Left lung (tissue), 10 donors: Measurements from ENCODE around the gene CKS2. TPM values are rescaled to one million over a fixed set of nuclear protein-coding genes. Genes with fewer than 3 reads are reported as not detected.
"Not testable (repeated sequence)": the region's sequence is repeated elsewhere in the genome, so short reads cannot be mapped to it uniquely, and the experiment has no call there.

Source experiments
- ATAC-seq: fragments of 200-7000 bp; cut with Tn5 transposase; one replicate; pipeline ENCODE4 v1.9.1; 2020; ENCODE audit warnings: moderate library complexity
- DNase-seq, 4 donors: peaks; one replicate each; pipeline ENCODE4 v3.0.0-alpha.2; 2013 to 2020
- H3K27ac ChIP-seq, 2 donors: fragments of 200-600 bp; sonication (generic) in 1 of 2; one replicate each; pipeline versions ENCODE4 v1.5.0 to v1.8.0; 2020 to 2021
- H3K27me3 ChIP-seq, 2 donors: fragments of 200-600 bp; sonication (generic) in 1 of 2; one replicate each; pipeline versions ENCODE4 v1.5.0 to v1.8.0; 2020 to 2021
- H3K36me3 ChIP-seq, 2 donors: fragments of 200-600 bp; sonication (generic) in 1 of 2; one replicate each; pipeline versions ENCODE4 v1.5.0 to v1.8.0; 2020 to 2021
- H3K4me1 ChIP-seq, 2 donors: fragments of 200-600 bp; one replicate each; pipeline ENCODE4 v1.8.0; 2021
- H3K4me3 ChIP-seq, 2 donors: fragments of 200-600 bp; sonication (generic) in 1 of 2; one replicate each; pipeline versions ENCODE4 v1.5.0 to v1.8.0; 2020 to 2021; ENCODE audit warnings: mild to moderate bottlenecking in 1 of 2
- H3K9me3 ChIP-seq, 2 donors: fragments of 200-600 bp; sonication (generic) in 1 of 2; one replicate each; pipeline versions ENCODE4 v1.5.0 to v1.8.0; 2020 to 2021
- intact Hi-C, 2 donors: fragments of 100-400 bp; cut with DNase I; formaldehyde crosslinking; loops; one replicate each; pipeline versions ENCODE4 v1.11.2 to v1.14.2; 2022
- polyA plus RNA-seq, 6 donors: library from polyadenylated mRNA; unstranded; fragments of 120-200 nt; gene quantifications; one replicate each; pipeline ENCODE4 v1.2.1, GENCODE V29; 2013; ENCODE audit not compliant: insufficient read length in 6 of 6
- total RNA-seq, 2 donors: library from RNA; stranded (reverse); fragmentation: NEBNext Ultra II Directional; extraction: Animal tissue kit (Norgen Biotek cat#: 25700); gene quantifications; one replicate each; pipeline ENCODE4 v1.2.1, GENCODE V29; 2021
- TF ChIP-seq, protein P1 (sequence below), 2 donors: fragments of 200-600 bp; sonication (generic) in 1 of 2; IDR thresholded peaks; one replicate each; pipeline versions ENCODE4 v1.5.0 to v1.8.0; 2021; ENCODE audit warnings: antibody characterized with exemption in 2 of 2
- donor health status: DM: no; HTN: yes; CAD: no.
- donor health status: DM: no; HTN: no; CAD: no.

The CKS2 gene
- total and polyA plus RNA-seq, 8 donors = 43.1 to 127 (median 74.6) TPM

DNA sequence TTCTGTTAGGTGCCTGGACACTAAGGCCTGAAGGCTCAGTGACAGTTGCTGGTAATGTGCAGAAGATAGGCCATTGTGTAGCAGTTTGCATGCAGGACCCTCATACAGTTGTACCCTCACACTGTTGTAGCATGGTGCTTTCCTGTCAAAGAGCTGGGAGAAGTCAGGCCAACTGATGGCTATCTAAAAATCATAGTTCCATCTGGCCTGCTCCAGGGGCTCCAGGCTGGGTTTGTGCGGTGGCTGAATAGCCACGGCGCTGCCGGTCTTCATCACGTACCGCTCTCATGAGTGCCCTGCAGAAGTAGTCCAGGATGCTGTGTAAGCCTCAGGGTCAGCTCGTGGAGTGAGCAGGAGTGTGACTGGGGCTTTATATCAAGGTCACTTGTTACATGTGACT, 19.5 kb downstream of the CKS2 start:
- Histone ChIP-seq H3K9me3 (no peaks in the 10 kb centered on the region), H3K4me1 (no peaks in the 10 kb centered on the region), H3K27me3 (no peaks in the 10 kb centered on the region), H3K4me3 (no peak overlapping the region), H3K36me3 (peaks cover 0 to 99% of the 10 kb centered on the region in 2 donors), H3K27ac (no peak overlapping the region)
- DNase-seq (no peak), ATAC-seq (no peak)
- intact Hi-C loops = no loop called here
- TF ChIP-seq, protein P1, sequence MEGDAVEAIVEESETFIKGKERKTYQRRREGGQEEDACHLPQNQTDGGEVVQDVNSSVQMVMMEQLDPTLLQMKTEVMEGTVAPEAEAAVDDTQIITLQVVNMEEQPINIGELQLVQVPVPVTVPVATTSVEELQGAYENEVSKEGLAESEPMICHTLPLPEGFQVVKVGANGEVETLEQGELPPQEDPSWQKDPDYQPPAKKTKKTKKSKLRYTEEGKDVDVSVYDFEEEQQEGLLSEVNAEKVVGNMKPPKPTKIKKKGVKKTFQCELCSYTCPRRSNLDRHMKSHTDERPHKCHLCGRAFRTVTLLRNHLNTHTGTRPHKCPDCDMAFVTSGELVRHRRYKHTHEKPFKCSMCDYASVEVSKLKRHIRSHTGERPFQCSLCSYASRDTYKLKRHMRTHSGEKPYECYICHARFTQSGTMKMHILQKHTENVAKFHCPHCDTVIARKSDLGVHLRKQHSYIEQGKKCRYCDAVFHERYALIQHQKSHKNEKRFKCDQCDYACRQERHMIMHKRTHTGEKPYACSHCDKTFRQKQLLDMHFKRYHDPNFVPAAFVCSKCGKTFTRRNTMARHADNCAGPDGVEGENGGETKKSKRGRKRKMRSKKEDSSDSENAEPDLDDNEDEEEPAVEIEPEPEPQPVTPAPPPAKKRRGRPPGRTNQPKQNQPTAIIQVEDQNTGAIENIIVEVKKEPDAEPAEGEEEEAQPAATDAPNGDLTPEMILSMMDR (IDR thresholded peaks at IDR 0.05) = no peak

DNA sequence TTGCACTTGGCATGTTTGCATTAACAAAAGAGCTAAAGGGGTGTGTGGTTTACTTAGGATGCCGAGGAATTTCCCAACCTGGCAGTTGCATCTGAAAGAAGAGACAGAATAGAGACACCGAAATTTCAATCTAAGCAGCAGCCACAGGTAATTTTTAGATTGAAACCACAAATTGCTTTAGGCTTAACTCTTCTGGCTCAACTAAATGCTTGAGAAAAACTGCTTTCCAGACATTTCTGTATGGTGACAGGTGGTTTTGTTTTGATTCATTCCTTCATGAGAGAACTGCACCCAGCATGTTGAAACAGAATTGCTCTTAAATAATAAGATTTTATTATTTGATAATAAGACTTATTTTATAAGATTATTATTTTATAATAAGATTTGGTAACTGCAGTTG, 28.8 kb downstream of the CKS2 start:
- DNase-seq (no peak), ATAC-seq (no peak)
- intact Hi-C loops = no loop called here
- H3K27me3 ChIP-seq = no peaks in the 10 kb centered on the region
- H3K4me3 ChIP-seq = no peak overlapping the region
- H3K9me3 ChIP-seq = no peaks in the 10 kb centered on the region
- no peak overlapping the region for H3K27ac ChIP-seq
- no peaks in the 10 kb centered on the region for H3K4me1 ChIP-seq
- peaks cover 0 to 97% of the 10 kb centered on the region in 2 donors for H3K36me3 ChIP-seq
- TF ChIP-seq, protein P1 (IDR thresholded peaks at IDR 0.05) = no peak

DNA sequence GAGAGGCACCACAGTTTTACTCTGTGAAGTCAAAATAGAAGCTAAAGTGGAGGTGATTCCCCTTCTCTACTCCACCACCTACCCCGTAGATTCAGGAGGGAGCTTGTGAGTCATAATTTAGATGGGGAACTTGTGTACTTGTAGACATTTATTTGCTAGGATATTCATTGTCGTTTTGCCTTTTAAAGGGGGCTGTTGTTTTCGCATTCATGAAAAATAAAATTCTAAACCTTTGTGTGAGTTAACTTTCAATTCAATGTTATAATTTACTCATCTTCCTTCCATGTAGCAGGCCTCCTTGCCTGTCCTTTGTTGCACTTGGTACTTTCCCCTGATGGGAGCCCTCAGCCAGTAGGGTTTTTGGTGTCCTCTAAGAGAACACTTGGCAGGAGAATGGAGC, 29.3 kb downstream of the CKS2 start:
- TF ChIP-seq, protein P1 (IDR thresholded peaks at IDR 0.05) = no peak
- Histone ChIP-seq H3K27ac (no peak overlapping the region), H3K36me3 (peaks cover 0 to 97% of the 10 kb centered on the region in 2 donors), H3K4me3 (no peak overlapping the region), H3K9me3 (no peaks in the 10 kb centered on the region), H3K4me1 (no peaks in the 10 kb centered on the region), H3K27me3 (no peaks in the 10 kb centered on the region)
- DNase-seq = no peak
- intact Hi-C loops = no loop called here
- no peak for ATAC-seq

- intact Hi-C loops = no loop called here
- Histone ChIP-seq H3K4me3 (no peak overlapping the region), H3K4me1 (no peaks in the 10 kb centered on the region), H3K27ac (no peak overlapping the region), H3K36me3 (peaks cover 0 to 100% of the 10 kb centered on the region in 2 donors), H3K9me3 (no peaks in the 10 kb centered on the region), H3K27me3 (no peaks in the 10 kb centered on the region)
- ATAC-seq (no peak), DNase-seq (no peak)
- TF ChIP-seq, protein P1 (IDR thresholded peaks at IDR 0.05) = no peak
These were observed 31.2 kb downstream of the CKS2 start for GRCh38 chr9:89342213-89342612.

DNA sequence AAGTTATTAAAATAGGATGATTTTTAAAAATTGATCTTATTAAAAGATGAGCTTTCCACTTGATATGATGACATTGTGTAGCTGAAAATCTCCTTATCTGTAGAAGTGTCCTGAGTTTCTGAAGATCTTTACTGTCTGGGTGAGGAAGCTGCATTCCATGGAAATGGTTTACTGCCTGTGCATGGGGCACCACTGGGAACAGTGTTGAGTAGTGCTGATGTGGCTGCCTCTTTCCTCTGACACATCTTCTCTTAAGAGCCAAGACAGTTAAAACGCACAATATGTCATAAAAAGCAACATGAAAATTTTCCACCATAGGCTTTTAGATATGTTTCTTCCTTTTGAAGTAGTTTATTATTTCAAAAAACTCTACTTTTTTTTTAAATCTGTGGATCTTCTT, 32.0 kb downstream of the CKS2 start:
- Histone ChIP-seq H3K4me3 (no peak overlapping the region), H3K4me1 (no peaks in the 10 kb centered on the region), H3K9me3 (no peaks in the 10 kb centered on the region), H3K27ac (no peak overlapping the region), H3K27me3 (no peaks in the 10 kb centered on the region), H3K36me3 (peaks cover 0 to 100% of the 10 kb centered on the region in 2 donors)
- ATAC-seq (no peak), DNase-seq (no peak)
- intact Hi-C loops = no loop called here
- TF ChIP-seq, protein P1 (IDR thresholded peaks at IDR 0.05) = no peak

DNA sequence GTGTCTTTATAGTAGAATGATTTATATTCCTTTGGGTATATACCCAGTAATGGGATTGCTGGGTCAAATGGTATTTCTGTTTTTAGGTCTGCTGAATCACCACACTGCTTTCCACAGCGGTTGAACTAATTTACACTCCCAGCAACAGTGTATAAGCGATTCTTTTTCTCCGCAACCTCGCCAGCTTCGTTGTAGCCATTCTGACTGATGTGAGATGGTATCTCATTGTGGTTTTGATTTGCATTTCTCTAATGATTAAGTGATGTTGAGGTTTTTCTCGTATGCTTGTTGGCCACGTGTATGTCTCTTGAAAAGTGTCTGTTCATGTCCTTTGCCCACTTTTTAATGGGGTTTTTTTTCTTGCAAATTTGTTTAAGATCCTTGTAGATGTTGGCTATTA, 32.8 kb downstream of the CKS2 start:
- H3K36me3 ChIP-seq = peaks cover 0 to 100% of the 10 kb centered on the region in 2 donors
- H3K27me3 ChIP-seq, ATAC-seq, DNase-seq, H3K4me3 ChIP-seq, H3K27ac ChIP-seq, H3K9me3 ChIP-seq, H3K4me1 ChIP-seq, intact Hi-C loops: not testable (repeated sequence)
